ENCODE results near the gene FCN3.
"Not testable (repeated sequence)": the region's sequence is repeated elsewhere in the genome, so short reads cannot be mapped to it uniquely, and the experiment has no call there.

FCN3 gene

DNA sequence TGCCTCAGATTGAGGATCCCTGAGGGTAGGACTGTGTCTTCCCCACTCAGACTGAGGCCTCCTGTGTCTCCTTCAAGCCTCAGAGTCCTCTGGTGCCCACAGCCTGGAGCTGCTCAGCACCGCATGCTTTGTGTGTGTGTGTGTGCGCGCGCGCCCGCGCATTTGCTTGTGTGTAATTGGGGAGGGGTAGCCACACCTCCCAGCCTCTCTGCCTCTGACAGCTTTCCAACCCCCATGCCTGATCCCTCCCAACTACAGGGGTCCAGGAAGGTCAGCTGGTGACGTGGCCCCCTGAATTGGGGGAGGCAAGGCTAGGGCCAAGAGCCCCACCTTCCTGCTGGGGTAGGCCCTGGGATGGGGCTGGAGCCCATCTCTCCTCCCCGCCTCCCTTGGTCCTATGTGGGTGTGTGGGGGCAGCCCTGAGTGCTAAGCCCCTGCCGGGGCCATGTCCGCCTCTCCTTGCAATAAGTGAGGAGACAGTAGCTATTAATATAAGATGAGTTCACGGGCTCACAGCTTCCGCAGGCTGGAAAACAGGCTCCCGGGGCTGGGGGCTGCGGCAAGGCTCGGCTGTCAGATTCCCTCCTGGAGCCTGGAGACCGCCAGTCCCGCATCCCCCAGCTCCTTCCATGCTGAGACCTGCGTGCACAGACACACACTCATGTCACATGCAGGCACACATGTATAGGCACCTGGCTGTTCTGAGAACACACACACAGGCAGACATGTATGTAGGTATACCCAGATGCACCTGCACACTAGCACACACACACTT lies 24.8 kb upstream of the FCN3 start:
- no peak for DNase-seq (ENCODE audit: low read depth)

GRCh38 chr1:27398405-27399149 lies 24.0 kb upstream of the FCN3 start:
- DNase-seq (ENCODE audit: low read depth), result no peak

- no peak for DNase-seq (ENCODE audit: low read depth)
These were observed 23.1 kb upstream of the FCN3 start for GRCh38 chr1:27397749-27398148.

- no peak for DNase-seq (ENCODE audit: low read depth)
These were observed 22.5 kb upstream of the FCN3 start for GRCh38 chr1:27397110-27397509.

- DNase-seq (ENCODE audit: low read depth), result peak; percentile 69
These were observed 21.0 kb upstream of the FCN3 start for GRCh38 chr1:27395441-27396195.

DNA sequence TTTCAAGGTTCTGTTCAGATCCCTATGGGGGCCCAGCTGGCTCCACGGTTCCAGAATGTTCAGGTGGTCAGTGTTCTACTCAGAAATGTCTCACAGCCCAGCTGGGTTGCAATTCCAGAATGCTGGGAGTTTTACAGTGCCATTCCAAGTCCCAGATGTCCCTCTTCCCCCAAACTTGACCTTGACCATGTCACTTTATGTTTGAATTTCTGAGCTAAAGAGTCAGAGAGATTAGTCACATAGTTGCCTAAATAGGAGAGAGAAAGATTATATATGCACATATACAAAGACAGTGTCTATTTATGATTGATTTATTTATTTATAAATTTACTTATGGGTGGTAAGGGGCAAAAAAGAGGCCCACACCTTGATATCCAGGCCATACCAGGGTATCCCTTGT lies 20.3 kb upstream of the FCN3 start:
- DNase-seq (ENCODE audit: low read depth), result no peak

GRCh38 chr1:27394282-27394658 lies 19.6 kb upstream of the FCN3 start:
- DNase-seq (ENCODE audit: low read depth), result no peak

DNA sequence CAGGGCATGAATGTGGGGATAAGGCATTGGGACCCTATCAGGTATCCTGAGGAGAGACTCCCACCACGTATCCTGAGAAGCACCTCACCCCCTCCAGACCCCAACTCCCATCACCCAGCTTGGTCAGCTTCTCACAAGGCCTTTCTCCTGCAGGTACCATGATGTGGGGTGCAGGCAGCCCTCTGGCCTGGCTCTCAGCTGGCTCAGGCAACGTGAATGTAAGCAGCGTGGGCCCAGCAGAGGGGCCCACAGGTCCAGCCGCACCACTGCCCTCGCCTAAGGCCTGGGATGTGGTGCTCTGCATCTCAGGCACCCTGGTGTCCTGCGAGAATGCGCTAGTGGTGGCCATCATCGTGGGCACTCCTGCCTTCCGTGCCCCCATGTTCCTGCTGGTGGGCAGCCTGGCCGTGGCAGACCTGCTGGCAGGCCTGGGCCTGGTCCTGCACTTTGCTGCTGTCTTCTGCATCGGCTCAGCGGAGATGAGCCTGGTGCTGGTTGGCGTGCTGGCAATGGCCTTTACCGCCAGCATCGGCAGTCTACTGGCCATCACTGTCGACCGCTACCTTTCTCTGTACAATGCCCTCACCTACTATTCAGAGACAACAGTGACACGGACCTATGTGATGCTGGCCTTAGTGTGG lies 19.1 kb upstream of the FCN3 start:
- DNase-seq (ENCODE audit: low read depth), result no peak

GRCh38 chr1:27392778-27393635 lies 18.4 kb upstream of the FCN3 start:
- DNase-seq (ENCODE audit: low read depth), result no peak

- peak; percentile 91 for DNase-seq (ENCODE audit: low read depth)
These were observed 17.6 kb upstream of the FCN3 start, which contains the start of gene GPR3 for GRCh38 chr1:27392096-27392777. Gene GPR3 (plus strand): TSS chr1:27392622. CDS start chr1:27393799, 1,177 bp downstream.

- no peak for DNase-seq (ENCODE audit: low read depth)
These were observed 17.0 kb upstream of the FCN3 start for GRCh38 chr1:27391511-27392095.

- DNase-seq (ENCODE audit: low read depth), result peak; percentile 61
These were observed 13.8 kb upstream of the FCN3 start for GRCh38 chr1:27388337-27389005.

DNA sequence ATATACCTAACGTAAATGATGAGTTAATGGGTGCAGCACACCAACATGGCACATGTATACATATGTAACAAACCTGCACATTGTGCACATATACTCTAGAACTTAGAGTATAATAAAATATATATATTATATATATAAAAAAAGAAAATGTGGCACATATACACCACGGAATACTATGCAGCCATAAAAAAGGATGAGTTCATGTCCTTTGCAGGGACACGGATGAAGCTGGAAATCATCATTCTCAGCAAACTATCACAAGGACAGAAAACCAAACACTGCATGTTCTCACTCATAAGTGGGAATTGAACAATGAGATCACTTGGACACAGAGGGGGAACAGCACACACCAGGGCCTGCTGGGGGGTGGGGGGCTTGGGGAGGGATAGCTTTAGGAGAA lies 10.2 kb upstream of the FCN3 start:
- DNase-seq (ENCODE audit: low read depth), result not testable (repeated sequence)

- DNase-seq (ENCODE audit: low read depth), result no peak
These were observed 9.0 kb upstream of the FCN3 start for GRCh38 chr1:27383661-27384060.

DNA sequence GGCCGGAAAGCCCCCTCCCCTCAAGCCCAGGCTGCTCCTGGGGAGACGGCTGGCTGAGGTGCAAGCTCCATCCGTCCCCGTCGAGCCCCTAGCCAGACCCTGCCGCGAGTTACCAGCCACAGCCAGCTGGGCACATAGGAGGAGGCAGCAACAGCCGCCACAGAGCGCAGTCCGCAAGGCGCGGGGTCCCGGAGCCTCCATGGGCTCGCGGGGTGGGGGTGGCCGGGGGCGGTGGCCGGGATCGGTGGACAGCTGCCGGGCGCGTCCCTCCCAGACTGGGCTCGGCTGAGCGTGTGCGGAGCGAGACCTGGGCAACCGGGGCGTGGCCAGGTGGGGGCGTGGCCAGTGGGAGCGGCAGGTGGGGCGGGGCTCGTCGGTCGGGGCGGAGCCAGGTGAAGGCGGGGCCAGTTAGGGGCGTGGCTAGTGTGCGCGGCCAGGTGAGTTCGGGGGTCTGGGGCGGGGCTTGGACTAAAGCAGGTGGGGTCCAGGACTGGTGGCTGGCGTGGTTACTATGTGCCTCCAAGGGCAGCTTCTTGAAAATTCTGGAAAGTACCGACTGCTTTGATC lies 8.5 kb upstream of the FCN3 start, which contains the start of gene CD164L2:
CD164L2 (minus strand) TSS at position 295 of the 567 bp plus-strand sequence; CDS start at position 201, 94 bp downstream.
- peak; percentile 30 for DNase-seq (ENCODE audit: low read depth)

DNA sequence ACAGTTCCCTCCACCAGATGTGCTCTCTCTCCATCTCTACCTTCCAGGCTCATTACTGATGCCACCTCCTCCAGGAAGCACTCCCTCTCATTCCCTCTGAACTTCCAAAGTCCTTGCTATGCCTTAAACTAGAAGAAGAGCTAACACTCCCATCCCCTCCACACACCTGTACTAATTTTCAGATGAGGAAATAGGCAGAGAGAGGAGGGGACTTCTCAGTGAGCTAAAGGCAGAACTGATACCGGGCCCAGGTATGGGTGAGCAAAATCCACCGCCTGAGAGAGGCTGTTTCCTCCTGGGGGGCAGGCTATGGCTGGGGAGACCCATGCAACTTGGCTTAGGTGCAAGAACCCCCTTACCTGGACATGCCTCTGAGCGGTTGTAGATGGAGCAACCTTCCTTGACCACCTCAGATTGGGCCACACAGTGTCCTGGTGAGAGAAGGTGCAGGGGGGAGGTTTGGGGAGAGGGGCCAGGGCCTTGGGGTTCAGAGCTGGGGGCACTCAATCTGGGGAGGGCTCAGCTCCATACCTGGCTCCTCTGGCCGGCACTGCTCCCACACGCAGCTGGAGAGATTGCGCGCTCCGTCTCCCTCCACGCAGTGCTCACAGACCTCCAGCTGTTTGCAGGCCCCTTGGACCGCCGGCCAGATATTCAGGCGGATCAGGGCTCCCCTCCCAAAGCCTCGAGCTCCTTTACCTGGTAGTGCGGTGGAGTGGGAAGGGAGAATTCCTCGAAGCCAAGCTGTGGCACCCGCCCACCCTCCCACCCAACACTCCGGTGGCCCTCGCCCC lies 7.5 kb upstream of the FCN3 start:
- DNase-seq (ENCODE audit: low read depth), result no peak

DNA sequence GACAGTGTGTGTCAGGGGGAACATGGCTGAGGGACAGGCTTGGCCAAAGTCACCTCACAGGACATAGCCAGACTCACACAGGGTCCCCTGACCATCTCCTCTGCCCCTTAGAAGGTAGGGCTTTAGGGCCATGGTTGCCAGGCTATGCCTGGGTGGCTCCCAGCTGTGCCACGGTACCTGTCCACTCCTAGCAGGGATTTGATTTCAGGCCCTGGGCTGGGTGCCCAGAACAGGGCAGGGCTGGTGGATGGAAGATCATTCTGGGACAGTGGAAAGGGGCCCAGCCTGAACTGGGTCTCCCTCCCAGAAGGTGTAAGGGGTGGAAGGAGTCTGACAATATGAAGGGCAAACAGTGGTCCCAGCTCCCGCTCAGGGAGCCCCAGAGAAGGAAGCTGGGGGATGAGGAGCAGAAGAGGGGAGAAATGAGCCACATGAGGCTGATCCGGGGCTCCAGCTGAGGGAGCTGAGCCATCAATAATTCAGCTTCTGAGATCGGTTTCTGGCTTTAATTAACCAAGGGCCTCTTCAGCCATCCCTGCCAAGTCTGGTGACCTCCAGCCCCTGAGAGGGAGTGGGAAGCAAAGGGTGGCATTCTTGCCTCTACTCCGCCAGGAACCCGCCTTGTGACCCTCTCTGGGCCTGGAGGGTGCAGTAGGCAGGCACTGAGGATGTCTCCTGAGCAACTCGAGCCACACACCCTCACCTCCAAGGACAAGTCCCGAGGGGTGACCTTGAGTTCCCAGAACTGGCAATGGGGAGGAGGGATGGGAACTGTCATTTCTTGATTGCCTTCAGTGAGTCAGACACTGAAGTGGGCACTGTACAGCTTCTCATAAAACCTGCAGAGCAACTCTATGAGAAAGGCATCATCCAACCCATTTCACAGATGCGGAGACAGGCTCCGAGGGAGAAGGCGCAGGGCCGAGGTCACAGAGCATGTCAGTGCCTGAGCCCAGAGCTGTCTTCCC lies 6.4 kb upstream of the FCN3 start:
- DNase-seq (ENCODE audit: low read depth), result no peak
